GM21367 (cell line): ENCODE measurements around the gene KSR1.

Source experiments
- ATAC-seq: cut with Tn5 transposase; IDR thresholded peaks from one replicate; pipeline ENCODE4 v1.9.1; 2021; ENCODE audit not compliant: unreplicated experiment

The KSR1 gene

DNA sequence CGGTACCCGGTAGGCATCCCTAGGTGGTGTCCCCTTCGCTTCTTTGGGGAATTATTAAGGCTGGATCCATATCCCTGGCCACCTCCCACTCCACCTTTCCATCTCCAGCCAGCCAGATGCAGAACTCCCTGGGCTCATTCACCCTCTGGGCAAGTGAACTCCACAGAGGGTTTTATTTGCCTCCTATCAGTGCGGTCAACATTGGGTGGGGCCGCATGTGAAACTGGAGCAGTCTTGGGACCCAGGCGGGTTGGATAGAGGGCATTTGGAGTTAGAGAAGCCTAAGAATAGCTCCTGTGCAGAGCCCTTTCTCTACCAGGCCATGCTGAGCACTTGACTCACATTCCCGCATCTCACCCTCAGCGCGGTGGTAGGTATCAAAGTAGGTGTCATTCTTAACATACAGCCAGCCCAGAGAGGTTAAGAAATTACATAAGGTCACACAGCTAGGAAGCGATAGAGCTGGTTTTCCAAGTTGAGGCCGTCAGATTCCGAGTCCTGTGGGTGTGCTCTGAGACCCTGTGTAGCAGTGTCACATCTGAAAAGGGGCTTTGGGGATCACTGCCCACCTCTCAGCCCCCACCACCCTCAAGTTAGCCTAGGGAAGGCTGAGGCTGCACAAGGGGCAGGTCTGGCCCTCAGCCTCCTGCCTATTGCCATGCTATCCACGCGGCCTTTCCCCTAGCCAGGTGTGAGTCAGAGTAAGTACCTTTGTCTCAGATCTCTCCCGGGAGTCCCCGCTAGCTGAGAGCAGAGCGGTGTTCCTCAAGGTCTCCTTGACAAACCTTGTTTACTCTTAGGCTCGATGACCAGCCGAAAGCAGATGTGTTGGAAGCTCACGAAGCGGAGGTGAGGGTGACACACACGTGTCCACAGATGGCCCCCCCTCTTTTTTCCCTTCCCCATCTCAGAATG lies 147.9 kb downstream of the KSR1 start:
- ATAC-seq: no peak

DNA sequence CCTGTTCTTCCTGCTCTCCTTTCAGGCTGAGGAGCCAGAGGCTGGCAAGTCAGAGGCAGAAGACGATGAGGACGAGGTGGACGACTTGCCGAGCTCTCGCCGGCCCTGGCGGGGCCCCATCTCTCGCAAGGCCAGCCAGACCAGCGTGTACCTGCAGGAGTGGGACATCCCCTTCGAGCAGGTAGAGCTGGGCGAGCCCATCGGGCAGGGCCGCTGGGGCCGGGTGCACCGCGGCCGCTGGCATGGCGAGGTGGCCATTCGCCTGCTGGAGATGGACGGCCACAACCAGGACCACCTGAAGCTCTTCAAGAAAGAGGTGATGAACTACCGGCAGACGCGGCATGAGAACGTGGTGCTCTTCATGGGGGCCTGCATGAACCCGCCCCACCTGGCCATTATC lies 149.2 kb downstream of the KSR1 start:
- no peak for ATAC-seq

- ATAC-seq: no peak
These were observed 151.4 kb downstream of the KSR1 start for GRCh38 chr17:27607521-27608091.

- no peak for ATAC-seq
These were observed 152.3 kb downstream of the KSR1 start for GRCh38 chr17:27608328-27609230.

GRCh38 chr17:27609611-27610303 lies 153.5 kb downstream of the KSR1 start:
- no peak for ATAC-seq

DNA sequence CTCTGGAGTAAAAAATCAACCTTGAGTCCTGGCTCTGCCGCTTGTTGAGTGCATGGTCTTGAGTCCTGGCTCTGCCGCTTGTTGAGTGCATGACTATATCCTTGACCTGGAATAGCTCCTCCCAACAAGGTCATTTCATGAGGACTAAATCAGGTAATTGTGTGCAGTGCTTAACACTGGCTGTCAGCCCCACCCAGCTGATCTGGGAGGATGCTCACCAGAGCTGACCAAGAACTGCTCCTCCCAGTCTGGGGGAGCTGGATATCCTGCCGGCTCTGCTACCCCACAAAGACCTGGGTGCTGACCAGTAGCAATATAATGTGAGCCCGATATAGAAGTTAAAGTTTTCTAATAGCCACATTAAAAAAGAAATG lies 154.0 kb downstream of the KSR1 start:
- no peak for ATAC-seq

DNA sequence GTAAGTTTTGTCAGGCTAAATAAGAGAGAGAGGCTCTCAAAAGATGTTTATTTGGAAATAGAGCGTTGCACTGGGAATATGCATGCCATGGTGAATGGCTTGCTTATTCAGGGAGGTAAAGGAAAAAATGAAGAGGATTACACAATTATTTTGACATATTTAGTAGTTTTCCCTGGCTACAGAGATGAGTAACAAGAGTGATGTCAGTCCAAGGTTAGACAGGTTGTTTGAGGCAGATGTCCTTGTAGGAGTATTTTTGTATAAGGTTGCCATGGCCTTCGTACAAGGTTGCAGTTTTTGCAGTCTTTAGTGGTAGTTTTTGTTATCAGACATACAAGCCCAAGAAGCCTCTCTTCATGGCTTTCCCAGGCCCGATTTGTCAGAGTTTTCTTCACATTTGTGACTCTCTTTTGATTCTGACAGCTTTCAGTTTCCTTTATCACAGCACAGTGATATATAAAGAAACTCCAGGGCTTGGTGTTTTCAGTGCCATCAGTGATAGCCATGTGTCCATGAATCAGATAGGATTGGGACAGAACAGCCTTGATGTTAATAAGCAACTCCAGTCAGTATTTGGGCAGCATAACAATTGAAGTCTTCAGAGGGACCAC lies 156.0 kb downstream of the KSR1 start:
- ATAC-seq: no peak

DNA sequence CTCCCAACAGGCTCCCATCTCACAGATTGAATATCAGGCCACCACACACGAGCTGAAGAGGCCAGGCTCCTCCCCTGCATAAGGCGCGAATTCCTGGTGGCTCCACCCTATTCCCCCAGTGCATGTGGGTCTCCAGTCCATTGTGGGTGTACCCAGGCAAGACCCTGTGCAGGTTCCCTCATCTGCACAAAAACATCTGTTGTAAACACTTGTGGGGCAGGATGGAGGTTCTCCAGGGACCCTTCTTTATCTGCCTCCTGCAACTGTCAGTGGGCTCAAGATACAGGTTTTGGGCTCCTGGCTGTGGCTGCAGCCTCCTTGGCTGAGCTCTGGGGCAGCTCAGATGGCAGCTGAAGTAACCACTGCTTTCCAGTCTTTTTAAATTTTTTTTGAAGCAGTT lies 157.2 kb downstream of the KSR1 start:
- ATAC-seq: no peak

DNA sequence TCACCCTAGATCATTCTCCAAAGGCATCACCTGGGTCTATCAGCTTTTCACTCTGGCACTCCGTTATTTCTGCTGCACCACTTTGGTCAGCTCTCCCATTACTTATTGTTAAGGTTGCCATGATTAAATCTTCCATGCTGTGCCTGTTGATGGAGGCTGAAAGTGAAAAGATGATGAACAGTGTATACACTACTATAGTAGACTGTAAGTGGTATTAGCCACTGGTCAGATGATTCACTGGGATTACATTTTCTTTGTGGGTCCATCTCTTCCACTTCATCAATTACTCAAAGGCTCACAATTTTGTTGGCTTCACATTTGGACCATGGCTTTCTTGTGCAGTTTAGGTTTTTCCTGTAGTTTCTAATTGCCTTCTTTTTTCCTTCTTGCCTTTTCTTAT lies 158.9 kb downstream of the KSR1 start:
- no peak for ATAC-seq

- ATAC-seq: no peak
These were observed 160.2 kb downstream of the KSR1 start for GRCh38 chr17:27616414-27616813.

DNA sequence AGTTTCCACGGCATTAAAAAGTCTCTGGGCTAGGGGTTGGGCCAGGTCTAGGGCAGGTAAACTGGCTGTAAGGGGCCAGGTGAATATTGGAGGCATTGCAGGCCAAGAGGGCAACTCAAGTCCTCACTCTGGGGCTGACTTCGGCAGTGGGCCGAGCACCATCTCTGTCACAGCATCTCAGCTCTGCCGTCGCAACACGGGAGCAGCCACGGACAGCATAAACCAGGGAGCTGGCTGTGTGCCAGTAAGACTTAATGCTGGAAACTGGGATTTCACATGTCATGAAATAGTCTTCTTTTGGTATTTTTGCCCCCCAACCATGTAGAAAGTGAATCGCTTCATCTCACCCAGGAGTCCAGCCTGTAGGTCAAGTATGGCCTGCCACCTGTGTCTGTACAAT lies 162.2 kb downstream of the KSR1 start:
- no peak for ATAC-seq

DNA sequence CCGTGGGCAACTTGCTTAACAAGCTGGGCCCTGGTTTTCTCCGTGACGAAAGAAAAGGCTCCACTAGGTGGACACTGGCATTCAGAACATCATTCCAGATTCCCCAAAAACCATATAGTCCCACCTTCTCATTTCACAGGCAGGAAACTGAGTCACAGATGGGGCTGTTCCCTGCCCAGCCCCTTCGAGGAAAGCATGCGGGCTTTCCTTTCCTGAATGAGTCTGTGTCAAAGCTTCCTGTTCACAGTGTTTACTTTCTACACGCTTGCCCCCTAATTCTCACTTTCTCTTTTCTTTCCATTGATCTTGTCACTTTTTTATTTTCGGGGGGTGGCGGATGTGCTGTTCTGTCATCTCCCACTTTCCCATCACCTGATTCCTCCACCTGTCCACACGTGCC lies 164.5 kb downstream of the KSR1 start:
- no peak for ATAC-seq

- ATAC-seq: no peak
These were observed 165.3 kb downstream of the KSR1 start for GRCh38 chr17:27621536-27621935.

DNA sequence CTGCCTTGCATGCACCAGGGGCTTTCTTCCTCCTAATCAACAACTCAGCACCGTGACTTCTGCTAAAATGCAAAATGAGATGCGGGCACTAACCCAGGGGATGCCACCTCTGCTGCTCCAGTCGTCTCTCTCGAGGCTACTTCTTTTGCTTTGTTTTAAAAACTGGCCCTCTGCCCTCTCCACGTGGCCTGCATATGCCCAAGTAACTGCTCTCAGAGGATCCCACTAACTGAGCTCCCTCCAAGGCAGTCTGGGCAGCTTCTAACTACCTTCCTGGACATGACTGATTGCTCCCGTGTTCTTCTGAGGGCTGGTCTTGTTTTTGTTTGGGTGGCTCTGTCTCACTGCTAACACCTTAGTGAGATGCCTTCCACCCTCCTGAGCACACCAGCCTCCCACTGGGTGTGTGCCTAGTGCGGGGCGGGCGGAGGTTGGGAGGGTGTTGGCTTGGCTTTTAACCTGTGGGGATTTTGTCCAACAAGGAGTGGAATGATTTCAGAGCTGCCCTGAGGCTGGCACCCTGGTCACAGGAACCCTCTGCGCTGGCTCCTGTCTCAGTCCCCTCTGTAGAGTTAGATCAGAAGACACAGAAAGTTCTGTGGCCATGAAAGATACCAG lies 165.8 kb downstream of the KSR1 start:
- no peak for ATAC-seq

DNA sequence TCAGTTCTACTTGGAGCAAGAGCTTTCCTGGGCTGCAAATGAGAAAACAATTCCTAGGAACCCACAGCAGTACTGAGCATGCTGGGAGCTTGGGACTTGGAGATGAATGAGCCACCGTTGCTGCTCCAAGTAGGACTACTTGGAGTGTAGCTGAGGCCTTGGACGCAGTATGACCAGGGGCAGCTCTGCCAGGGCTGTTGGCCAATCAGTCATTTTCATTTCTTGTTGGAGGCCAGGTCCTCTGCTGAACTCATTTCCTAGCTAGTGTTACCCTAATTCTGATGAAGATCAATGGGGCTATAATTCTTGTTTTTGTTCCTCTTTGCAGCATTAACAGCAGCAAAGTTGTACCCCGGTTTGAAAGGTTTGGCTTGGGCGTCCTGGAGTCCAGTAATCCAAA lies 166.7 kb downstream of the KSR1 start:
- no peak for ATAC-seq

- no peak for ATAC-seq
These were observed 167.4 kb downstream of the KSR1 start for GRCh38 chr17:27623614-27624013.

GRCh38 chr17:27624539-27624938 lies 168.3 kb downstream of the KSR1 start:
- no peak for ATAC-seq

DNA sequence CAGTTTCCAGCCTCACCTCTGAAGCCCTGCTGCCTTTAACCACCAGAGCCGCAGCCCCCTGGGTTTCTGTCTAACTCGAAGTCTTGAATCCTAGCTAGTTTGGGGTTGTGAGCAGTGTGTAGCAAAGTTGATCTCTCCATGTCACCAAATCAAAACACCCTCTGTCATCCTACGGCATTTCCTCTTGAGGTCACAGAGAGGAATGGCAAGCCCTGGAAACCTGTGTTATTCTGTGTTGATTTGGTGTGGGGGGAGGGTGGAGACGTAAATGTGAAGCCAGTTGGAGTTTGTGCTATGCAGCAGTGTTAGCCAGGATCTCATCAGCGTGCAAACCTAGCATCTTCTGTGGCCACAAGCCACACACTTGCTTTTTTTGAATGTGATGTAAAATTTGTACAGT lies 169.6 kb downstream of the KSR1 start:
- no peak for ATAC-seq

GRCh38 chr17:27627514-27627913 lies 171.3 kb downstream of the KSR1 start:
- no peak for ATAC-seq

GRCh38 chr17:27628376-27628775 lies 172.1 kb downstream of the KSR1 start:
- ATAC-seq: no peak
